NT2/D1 (cell line): ENCODE data around the gene PCSK6.

Source experiments
- YY1 ChIP-seq: IDR thresholded peaks from 2 replicates; pipeline ENCODE4 v1.6.1; 2011; ENCODE audit not compliant: insufficient read length, insufficient read depth
- ZNF274 ChIP-seq: IDR thresholded peaks from 2 replicates; pipeline ENCODE4 v1.6.1; 2011; ENCODE audit warnings: mild to moderate bottlenecking, low read depth, low read length

DNA sequence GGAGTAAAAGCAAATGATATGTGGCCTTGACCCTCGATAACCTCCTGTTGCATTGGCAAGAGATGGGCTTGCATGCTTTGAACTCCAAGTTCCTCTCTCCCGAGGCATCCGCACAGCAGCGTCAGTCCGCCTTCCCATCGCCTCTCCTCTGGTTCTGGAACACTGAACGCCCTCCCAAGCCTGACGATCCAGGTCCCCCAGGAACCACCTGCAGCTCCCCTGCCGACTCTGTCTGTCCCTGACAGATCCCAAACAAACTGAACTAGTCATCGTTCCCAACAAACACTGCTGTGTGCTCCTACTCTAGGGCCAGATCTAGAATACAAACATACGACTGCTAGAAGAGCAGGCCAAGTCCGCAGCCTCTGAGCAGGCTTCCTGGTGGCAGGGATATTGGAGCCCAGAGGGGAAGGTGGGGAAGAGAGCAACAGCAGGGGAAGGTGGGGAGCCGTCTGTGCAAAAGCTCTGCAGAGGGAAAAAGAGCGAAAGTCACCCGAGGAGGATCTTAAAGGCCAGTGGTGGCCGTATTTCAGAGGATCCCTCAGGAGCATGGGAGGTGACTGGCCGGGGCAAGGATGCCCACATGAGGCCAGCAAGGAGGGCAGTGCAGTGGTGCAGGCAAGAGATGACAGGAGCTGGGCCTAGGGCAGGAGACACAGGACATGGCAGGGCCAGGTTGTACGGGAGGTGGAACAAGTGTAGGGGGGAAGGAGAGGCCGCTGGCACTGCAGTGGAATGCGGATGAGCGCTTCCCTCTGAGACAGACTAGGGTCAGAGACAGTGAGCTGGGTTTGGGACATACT, 50.8 kb downstream of the PCSK6 start:
- TF ChIP-seq YY1 (no peak), ZNF274 (no peak)
